Muscle layer of colon (tissue), 2 donors: ENCODE data around the gene CSDE1.

Experiments
- H3K27ac ChIP-seq: one replicate; pipeline ENCODE4 v1.7.0; 2013; ENCODE audit warnings: low read depth, mild to moderate bottlenecking, low read length, moderate library complexity
- H3K27me3 ChIP-seq, 2 donors: one replicate each; pipeline ENCODE4 v1.7.0; 2013; ENCODE audit warnings: low read length in 2 of 2, mild to moderate bottlenecking in 2 of 2; ENCODE audit not compliant: insufficient read depth in 2 of 2, control insufficient read depth in 1 of 2
- H3K36me3 ChIP-seq: one replicate; pipeline ENCODE4 v1.7.0; 2013; ENCODE audit warnings: mild to moderate bottlenecking, low read length; ENCODE audit not compliant: insufficient read depth
- H3K4me1 ChIP-seq: one replicate; pipeline ENCODE4 v1.7.0; 2013; ENCODE audit warnings: mild to moderate bottlenecking, low read length; ENCODE audit not compliant: insufficient read depth
- H3K4me3 ChIP-seq, 2 donors: one replicate each; pipeline ENCODE4 v1.7.0; 2013; ENCODE audit warnings: low read length in 2 of 2, low read depth in 1 of 2, mild to moderate bottlenecking in 1 of 2, moderate library complexity in 1 of 2
- H3K9ac ChIP-seq: one replicate; pipeline ENCODE4 v1.7.0; 2013; ENCODE audit warnings: low read length
- H3K9me3 ChIP-seq: one replicate; pipeline ENCODE4 v1.7.0; 2013; ENCODE audit warnings: mild to moderate bottlenecking, low read length
- donor health status: abdominal sarcoma.
- donor health status: Adenocarcinoma of cecum.

Gene CSDE1

GRCh38 chr1:114695430-114696058, 62.2 kb downstream of the CSDE1 start, which contains the start of gene AMPD1:
AMPD1 (minus strand) TSS chr1:114695546; CDS start chr1:114695471, 75 bp downstream.
- Histone ChIP-seq H3K27ac (no peak within 1 kb of the TSS), H3K9ac (no peak within 1 kb of the TSS), H3K27me3 (no peaks in the 10 kb centered on the region), H3K36me3 (no peaks in the 10 kb centered on the region), H3K4me1 (no peaks in the 10 kb centered on the region), H3K9me3 (no peaks in the 10 kb centered on the region), H3K4me3 (no peak within 1 kb of the TSS)

DNA sequence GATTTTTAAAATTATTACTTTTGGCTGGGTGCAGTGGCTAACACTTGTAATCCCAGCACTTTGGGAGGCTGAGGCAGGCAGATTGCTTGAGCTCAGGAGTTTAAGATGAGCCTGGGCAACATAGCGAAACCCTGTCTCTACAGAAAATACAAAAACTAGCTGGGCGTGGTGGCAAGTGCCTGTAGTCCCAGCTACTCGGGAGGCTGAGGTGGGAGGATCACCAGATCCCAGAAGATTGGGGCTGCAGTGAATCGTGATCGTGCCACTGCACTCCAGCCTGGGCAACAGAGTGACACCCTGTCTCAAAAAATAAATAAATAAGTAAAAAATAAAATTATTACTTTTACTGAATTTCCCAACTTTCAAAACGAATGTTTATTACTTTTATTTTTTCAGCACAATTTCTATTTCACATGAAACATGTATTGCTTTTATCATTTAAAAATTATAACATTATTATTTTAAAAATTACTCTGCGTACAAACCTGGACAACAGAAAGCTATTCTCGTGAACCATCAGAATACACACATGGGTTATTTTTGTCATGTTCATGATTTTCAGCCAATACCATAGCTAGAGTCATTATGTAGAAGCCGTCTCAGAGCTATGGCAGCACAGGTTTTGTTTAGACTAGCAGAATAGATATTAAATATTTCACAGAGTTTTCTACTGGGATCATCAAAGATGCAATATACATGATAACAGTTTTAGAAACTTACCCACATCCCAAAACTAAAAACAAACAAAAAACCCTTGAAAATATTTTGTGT, 63.1 kb downstream of the CSDE1 start:
- H3K36me3 ChIP-seq: no peaks in the 10 kb centered on the region
- no peak overlapping the region for H3K9ac ChIP-seq
- no peaks in the 10 kb centered on the region for H3K9me3 ChIP-seq
- no peaks in the 10 kb centered on the region for H3K27me3 ChIP-seq
- H3K4me1 ChIP-seq: no peaks in the 10 kb centered on the region
- no peak overlapping the region for H3K4me3 ChIP-seq
- H3K27ac ChIP-seq: no peak overlapping the region

DNA sequence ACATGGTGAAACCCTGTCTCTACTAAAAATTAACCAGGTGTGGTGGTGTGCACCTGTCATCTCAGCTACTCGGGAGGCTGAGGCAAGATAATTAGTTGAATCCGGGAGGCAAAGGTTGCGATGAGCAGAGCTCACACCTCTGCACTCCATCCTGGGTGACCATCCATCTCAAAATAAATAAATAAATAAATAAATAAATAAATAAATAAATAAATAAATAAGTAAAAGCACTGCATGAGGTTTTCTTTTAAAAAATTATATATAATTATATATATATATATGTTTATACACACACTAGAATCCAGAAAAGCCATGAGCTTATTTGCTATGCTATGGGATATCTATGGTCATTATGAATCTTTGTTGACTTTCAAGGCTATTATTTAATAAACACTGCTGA, 64.8 kb downstream of the CSDE1 start:
- H3K9ac ChIP-seq: no peak overlapping the region
- no peak overlapping the region for H3K27ac ChIP-seq
- H3K27me3 ChIP-seq: peaks cover 0 to 8% of the 10 kb centered on the region in 2 donors
- no peaks in the 10 kb centered on the region for H3K9me3 ChIP-seq
- no peak overlapping the region for H3K4me3 ChIP-seq
- H3K36me3 ChIP-seq: no peaks in the 10 kb centered on the region
- no peaks in the 10 kb centered on the region for H3K4me1 ChIP-seq

GRCh38 chr1:114691061-114691460, 66.7 kb downstream of the CSDE1 start:
- no peaks in the 10 kb centered on the region for H3K9me3 ChIP-seq
- no peaks in the 10 kb centered on the region for H3K4me1 ChIP-seq
- H3K27me3 ChIP-seq: peaks cover 0 to 8% of the 10 kb centered on the region in 2 donors
- H3K36me3 ChIP-seq: no peaks in the 10 kb centered on the region
- no peak overlapping the region for H3K9ac ChIP-seq
- no peak overlapping the region for H3K4me3 ChIP-seq
- no peak overlapping the region for H3K27ac ChIP-seq

DNA sequence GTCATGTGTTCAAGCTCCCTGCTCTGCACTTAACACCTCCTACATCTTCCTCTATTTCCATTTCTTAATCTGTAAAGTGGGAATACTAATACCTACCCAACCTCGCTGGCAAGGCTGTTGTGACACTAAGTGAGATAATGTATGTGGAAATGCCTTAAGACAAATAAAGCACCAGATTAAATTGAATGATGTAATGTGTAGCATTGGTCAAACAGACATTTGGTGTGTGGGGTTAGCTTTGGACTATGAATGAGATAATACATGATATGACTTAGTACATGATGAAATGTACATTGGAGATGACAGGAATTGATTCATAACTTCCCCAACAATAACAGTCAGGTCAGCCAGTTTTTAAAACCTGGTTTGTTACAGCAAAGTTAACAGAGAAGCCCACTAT, 67.6 kb downstream of the CSDE1 start:
- no peaks in the 10 kb centered on the region for H3K36me3 ChIP-seq
- no peak overlapping the region for H3K9ac ChIP-seq
- no peak overlapping the region for H3K27ac ChIP-seq
- peaks cover 0 to 8% of the 10 kb centered on the region in 2 donors for H3K27me3 ChIP-seq
- no peaks in the 10 kb centered on the region for H3K4me1 ChIP-seq
- no peaks in the 10 kb centered on the region for H3K9me3 ChIP-seq
- no peak overlapping the region for H3K4me3 ChIP-seq

- Histone ChIP-seq H3K27me3 (peaks cover 0 to 8% of the 10 kb centered on the region in 2 donors), H3K4me3 (no peak overlapping the region), H3K36me3 (no peaks in the 10 kb centered on the region), H3K4me1 (no peaks in the 10 kb centered on the region), H3K27ac (no peak overlapping the region), H3K9me3 (no peaks in the 10 kb centered on the region), H3K9ac (no peak overlapping the region)
These were observed 69.3 kb downstream of the CSDE1 start for GRCh38 chr1:114688526-114688925.

DNA sequence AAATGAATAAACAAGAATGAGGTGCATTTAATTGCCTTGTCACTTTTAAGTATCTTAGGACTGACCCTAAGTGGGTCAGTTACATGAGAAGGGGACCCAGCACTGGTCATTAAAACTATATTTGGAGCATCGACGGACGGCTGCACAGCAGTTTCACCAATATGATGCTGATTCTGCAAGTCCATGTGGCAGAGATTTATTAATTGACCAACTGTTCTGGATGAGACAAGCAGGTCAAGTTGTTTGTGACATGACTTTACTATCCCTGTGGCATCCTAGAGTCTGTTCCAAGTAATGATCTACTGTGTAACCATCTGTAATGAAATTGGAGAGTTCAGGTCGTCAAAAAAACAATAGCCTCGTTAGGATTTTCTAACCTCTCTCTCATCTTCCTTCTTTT, 71.9 kb downstream of the CSDE1 start:
- H3K27me3 ChIP-seq: peaks cover 0 to 8% of the 10 kb centered on the region in 2 donors
- H3K36me3 ChIP-seq: no peaks in the 10 kb centered on the region
- H3K4me3 ChIP-seq: no peak overlapping the region
- no peaks in the 10 kb centered on the region for H3K9me3 ChIP-seq
- no peak overlapping the region for H3K9ac ChIP-seq
- no peaks in the 10 kb centered on the region for H3K4me1 ChIP-seq
- no peak overlapping the region for H3K27ac ChIP-seq

DNA sequence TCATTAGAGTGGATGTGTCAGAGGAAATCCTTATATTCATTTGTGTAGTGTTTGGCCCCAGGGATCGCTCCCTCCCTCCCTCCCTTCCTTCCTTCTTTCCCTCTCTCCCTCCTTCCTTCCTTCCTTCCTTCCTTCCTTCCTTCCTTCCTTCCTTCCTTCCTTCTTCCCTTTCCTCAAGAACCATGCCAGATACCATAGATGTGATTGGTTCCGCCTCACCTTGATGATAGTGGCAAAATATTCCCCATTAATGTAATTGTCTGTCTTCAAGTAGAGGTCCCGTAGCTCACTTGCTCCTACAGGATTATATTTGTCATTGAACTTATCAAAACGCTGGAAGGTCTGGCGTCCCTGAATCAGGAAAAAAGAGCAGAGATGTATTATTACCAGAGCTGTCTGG, 80.1 kb downstream of the CSDE1 start:
- Histone ChIP-seq H3K9me3 (no peaks in the 10 kb centered on the region), H3K27me3 (no peaks in the 10 kb centered on the region), H3K4me3 (no peak overlapping the region), H3K36me3 (no peaks in the 10 kb centered on the region), H3K27ac (no peak overlapping the region), H3K9ac (no peak overlapping the region), H3K4me1 (no peaks in the 10 kb centered on the region)

- Histone ChIP-seq H3K9ac (no peak overlapping the region), H3K4me1 (no peaks in the 10 kb centered on the region), H3K27ac (no peak overlapping the region), H3K4me3 (no peak overlapping the region), H3K9me3 (no peaks in the 10 kb centered on the region), H3K36me3 (no peaks in the 10 kb centered on the region), H3K27me3 (no peaks in the 10 kb centered on the region)
These were observed 81.7 kb downstream of the CSDE1 start for GRCh38 chr1:114676115-114676514.

DNA sequence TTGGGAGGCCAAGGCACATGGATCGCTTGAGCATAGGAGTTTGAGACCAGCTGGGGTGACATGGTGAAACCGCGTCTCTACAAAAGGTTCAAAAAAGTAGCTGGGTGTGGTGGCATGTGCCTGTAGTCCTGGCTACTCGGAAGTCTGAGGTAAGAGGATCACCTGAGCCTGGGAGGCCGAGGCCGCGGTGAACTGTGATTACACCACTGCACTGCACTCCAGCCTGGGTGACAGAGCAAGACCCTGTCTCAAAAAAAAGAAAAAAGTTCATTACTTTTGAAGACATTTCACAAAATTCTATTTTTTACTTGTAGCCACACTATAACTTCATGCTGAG, 85.9 kb downstream of the CSDE1 start:
- Histone ChIP-seq H3K9me3 (no peaks in the 10 kb centered on the region), H3K9ac (no peak overlapping the region), H3K36me3 (no peaks in the 10 kb centered on the region), H3K4me1 (no peaks in the 10 kb centered on the region), H3K27me3 (no peaks in the 10 kb centered on the region), H3K27ac (no peak overlapping the region), H3K4me3 (no peak overlapping the region)

GRCh38 chr1:114671011-114671938, 86.5 kb downstream of the CSDE1 start:
- no peak overlapping the region for H3K27ac ChIP-seq
- H3K36me3 ChIP-seq: no peaks in the 10 kb centered on the region
- H3K9ac ChIP-seq: no peak overlapping the region
- no peaks in the 10 kb centered on the region for H3K9me3 ChIP-seq
- H3K4me3 ChIP-seq: no peak overlapping the region
- no peaks in the 10 kb centered on the region for H3K4me1 ChIP-seq
- H3K27me3 ChIP-seq: no peaks in the 10 kb centered on the region
